Skeletal muscle satellite cell (primary cell): Measurements from ENCODE around the gene DCTN1.

ENCODE experiments used
- H3K27me3 ChIP-seq: 2 replicates; pipeline ENCODE4 v1.7.0; 2013; ENCODE audit warnings: low read length; ENCODE audit not compliant: control insufficient read depth, insufficient read depth
- H3K36me3 ChIP-seq: 2 replicates; pipeline ENCODE4 v1.7.0; 2013; ENCODE audit warnings: mild to moderate bottlenecking, control low read depth, low read length; ENCODE audit not compliant: insufficient read depth
- H3K4me1 ChIP-seq: 2 replicates; pipeline ENCODE4 v1.7.0; 2013; ENCODE audit warnings: low read length; ENCODE audit not compliant: control insufficient read depth, insufficient read depth
- H3K4me2 ChIP-seq: 2 replicates; pipeline ENCODE4 v1.7.0; 2013; ENCODE audit warnings: mild to moderate bottlenecking, low read length
- H3K4me3 ChIP-seq: 2 replicates; pipeline ENCODE4 v1.7.0; 2013; ENCODE audit warnings: low read length
- H3K9ac ChIP-seq: 2 replicates; pipeline ENCODE4 v1.7.0; 2013; ENCODE audit warnings: mild to moderate bottlenecking, low read depth, low read length, moderate library complexity
- H3K9me3 ChIP-seq: replicated peaks from 2 replicates; pipeline ENCODE4 v1.7.0; 2013; ENCODE audit warnings: mild to moderate bottlenecking, control low read depth, low read length

Gene DCTN1

GRCh38 chr2:74420006-74420405 lies 39.9 kb upstream of the DCTN1 start:
- H3K9me3 ChIP-seq = no peaks in the 10 kb centered on the region
- no peak overlapping the region for H3K9ac ChIP-seq
- H3K27me3 ChIP-seq = no peaks in the 10 kb centered on the region
- peaks cover 22% of the 10 kb centered on the region for H3K4me1 ChIP-seq
- H3K4me3 ChIP-seq = no peak overlapping the region
- H3K4me2 ChIP-seq = no peak overlapping the region
- H3K36me3 ChIP-seq = peaks cover 7% of the 10 kb centered on the region

GRCh38 chr2:74419345-74419744 lies 39.2 kb upstream of the DCTN1 start:
- Histone ChIP-seq H3K36me3 (peaks cover 2% of the 10 kb centered on the region), H3K4me2 (no peak overlapping the region), H3K4me3 (no peak overlapping the region), H3K4me1 (peaks cover 22% of the 10 kb centered on the region), H3K27me3 (no peaks in the 10 kb centered on the region), H3K9ac (no peak overlapping the region), H3K9me3 (no peaks in the 10 kb centered on the region)

GRCh38 chr2:74418312-74418711 lies 38.2 kb upstream of the DCTN1 start:
- Histone ChIP-seq H3K9ac (no peak overlapping the region), H3K27me3 (no peaks in the 10 kb centered on the region), H3K9me3 (no peaks in the 10 kb centered on the region), H3K36me3 (no peaks in the 10 kb centered on the region), H3K4me1 (peaks cover 23% of the 10 kb centered on the region), H3K4me3 (no peak overlapping the region), H3K4me2 (no peak overlapping the region)

GRCh38 chr2:74417763-74418162 lies 37.7 kb upstream of the DCTN1 start:
- peaks cover 23% of the 10 kb centered on the region for H3K4me1 ChIP-seq
- no peaks in the 10 kb centered on the region for H3K9me3 ChIP-seq
- H3K9ac ChIP-seq = no peak overlapping the region
- H3K4me2 ChIP-seq = no peak overlapping the region
- H3K27me3 ChIP-seq = no peaks in the 10 kb centered on the region
- no peak overlapping the region for H3K4me3 ChIP-seq
- no peaks in the 10 kb centered on the region for H3K36me3 ChIP-seq

GRCh38 chr2:74417197-74417596 lies 37.1 kb upstream of the DCTN1 start:
- H3K9me3 ChIP-seq = no peaks in the 10 kb centered on the region
- H3K9ac ChIP-seq = no peak overlapping the region
- H3K4me1 ChIP-seq = peaks cover 21% of the 10 kb centered on the region

GRCh38 chr2:74416778-74417177 lies 36.7 kb upstream of the DCTN1 start:
- H3K9ac ChIP-seq = no peak overlapping the region
- H3K4me2 ChIP-seq = no peak overlapping the region
- H3K36me3 ChIP-seq = no peaks in the 10 kb centered on the region
- H3K4me3 ChIP-seq = no peak overlapping the region
- H3K9me3 ChIP-seq = no peaks in the 10 kb centered on the region
- no peaks in the 10 kb centered on the region for H3K27me3 ChIP-seq
- peaks cover 19% of the 10 kb centered on the region for H3K4me1 ChIP-seq

More at GRCh38 chr2:74417197-74417596, 37.1 kb upstream of the DCTN1 start:
- Histone ChIP-seq H3K27me3 (no peaks in the 10 kb centered on the region), H3K36me3 (no peaks in the 10 kb centered on the region), H3K4me3 (no peak overlapping the region), H3K4me2 (no peak overlapping the region)

- H3K27me3 ChIP-seq = no peaks in the 10 kb centered on the region
- peaks cover 15% of the 10 kb centered on the region for H3K4me1 ChIP-seq
- no peaks in the 10 kb centered on the region for H3K36me3 ChIP-seq
- no peaks in the 10 kb centered on the region for H3K9me3 ChIP-seq
- no peak overlapping the region for H3K9ac ChIP-seq
- H3K4me3 ChIP-seq = no peak overlapping the region
- H3K4me2 ChIP-seq = peak overlapping the region; percentile 89
Observed at GRCh38 chr2:74415762-74416395, 35.8 kb upstream of the DCTN1 start.

- peaks cover 15% of the 10 kb centered on the region for H3K4me1 ChIP-seq
- H3K9ac ChIP-seq = peak overlapping the region; percentile 65
- no peaks in the 10 kb centered on the region for H3K9me3 ChIP-seq
- peak overlapping the region; percentile 70 for H3K4me3 ChIP-seq
- H3K4me2 ChIP-seq = peak overlapping the region; percentile 89
- H3K36me3 ChIP-seq = no peaks in the 10 kb centered on the region
- H3K27me3 ChIP-seq = no peaks in the 10 kb centered on the region
Observed at GRCh38 chr2:74414881-74415761, 35.0 kb upstream of the DCTN1 start.

GRCh38 chr2:74414441-74414840 lies 34.3 kb upstream of the DCTN1 start:
- no peaks in the 10 kb centered on the region for H3K9me3 ChIP-seq
- no peaks in the 10 kb centered on the region for H3K27me3 ChIP-seq
- H3K9ac ChIP-seq = peak overlapping the region; percentile 65
- H3K4me3 ChIP-seq = peak overlapping the region; percentile 70
- peak overlapping the region; percentile 89 for H3K4me2 ChIP-seq
- H3K4me1 ChIP-seq = peaks cover 15% of the 10 kb centered on the region
- no peaks in the 10 kb centered on the region for H3K36me3 ChIP-seq

GRCh38 chr2:74413001-74413698 lies 33.0 kb upstream of the DCTN1 start:
- no peak overlapping the region for H3K4me3 ChIP-seq
- no peak overlapping the region for H3K9ac ChIP-seq
- no peaks in the 10 kb centered on the region for H3K9me3 ChIP-seq
- H3K36me3 ChIP-seq = no peaks in the 10 kb centered on the region
- H3K27me3 ChIP-seq = peaks cover 3% of the 10 kb centered on the region
- peaks cover 15% of the 10 kb centered on the region for H3K4me1 ChIP-seq
- H3K4me2 ChIP-seq = no peak overlapping the region

- Histone ChIP-seq H3K4me2 (no peak overlapping the region), H3K4me1 (no peaks in the 10 kb centered on the region), H3K9ac (no peak overlapping the region), H3K4me3 (no peak overlapping the region), H3K9me3 (no peaks in the 10 kb centered on the region), H3K27me3 (peaks cover 5% of the 10 kb centered on the region), H3K36me3 (no peaks in the 10 kb centered on the region)
Observed at GRCh38 chr2:74407682-74408081, 27.6 kb upstream of the DCTN1 start.
